ENCODE measurements around the gene USH2A.

USH2A gene

DNA sequence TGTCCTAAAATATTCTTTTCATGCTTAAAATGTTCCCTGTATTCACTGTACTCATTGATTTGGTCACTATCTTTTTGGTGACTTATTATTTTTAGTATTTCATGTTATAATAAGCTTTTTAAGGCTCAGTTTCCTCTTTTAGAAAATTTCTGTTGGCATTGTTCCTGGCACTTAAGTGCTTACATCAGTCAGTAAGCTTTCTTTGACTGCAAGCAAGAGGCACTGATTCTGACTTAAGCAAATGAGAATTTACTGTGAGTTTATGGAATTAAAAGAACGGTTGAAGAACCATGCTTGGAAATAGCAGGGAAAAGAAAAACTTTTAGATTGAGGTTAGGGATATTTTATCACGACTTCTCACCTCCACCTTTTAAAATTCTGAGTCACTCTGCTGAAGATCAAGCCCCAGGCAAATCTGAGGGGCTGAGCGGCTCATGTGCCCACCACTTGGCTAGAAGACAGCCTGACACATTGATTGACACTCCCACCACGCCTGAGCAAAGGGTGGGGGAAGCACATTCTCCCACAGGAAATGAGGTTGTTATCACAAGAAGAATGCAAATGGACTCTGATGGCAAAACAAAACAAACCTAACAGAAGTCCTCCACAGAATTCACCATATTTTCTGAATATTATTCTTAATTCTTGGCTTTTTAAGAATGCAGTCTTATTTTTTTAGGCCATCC is 753.3 kb downstream of the USH2A start:
- no peak for DNase-seq

DNA sequence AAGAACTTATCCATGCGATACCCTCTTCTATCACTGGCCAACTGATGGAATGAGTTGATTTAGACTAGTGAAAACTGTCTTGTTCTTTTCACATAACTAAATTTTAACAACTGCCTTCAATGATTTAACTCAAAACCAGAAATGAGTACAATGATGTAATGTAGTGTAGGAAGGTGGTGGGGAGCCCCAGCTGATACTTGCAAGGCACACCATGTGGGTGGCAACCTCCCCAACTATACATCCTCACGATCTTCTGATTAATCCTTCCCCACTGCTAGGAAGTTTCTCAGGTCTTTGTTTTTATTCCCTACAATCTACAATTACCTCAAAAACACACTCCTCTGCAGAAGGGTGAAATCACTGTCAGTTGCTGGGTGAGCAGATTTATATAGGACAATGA is 755.5 kb downstream of the USH2A start:
- DNase-seq, result no peak

DNA sequence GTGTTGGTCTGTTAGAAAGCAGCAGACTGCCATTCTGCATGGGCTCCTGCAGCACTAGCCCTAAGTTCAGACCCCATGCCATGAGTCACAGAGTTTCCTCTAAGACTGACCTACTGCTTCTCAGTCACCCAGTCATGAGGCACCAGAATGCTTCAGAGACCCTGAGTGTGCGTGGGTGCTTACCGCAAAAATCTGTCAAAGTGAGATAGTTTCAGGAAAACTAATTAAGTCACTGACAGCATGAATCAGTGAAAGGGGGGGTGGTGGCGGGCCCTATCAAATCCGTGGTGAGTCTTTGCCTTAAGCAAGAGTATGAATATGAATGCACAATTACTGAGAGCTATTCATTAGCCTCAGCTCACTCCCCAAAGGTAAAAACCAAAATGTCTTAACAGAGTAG is 758.0 kb downstream of the USH2A start:
- no peak for DNase-seq

DNA sequence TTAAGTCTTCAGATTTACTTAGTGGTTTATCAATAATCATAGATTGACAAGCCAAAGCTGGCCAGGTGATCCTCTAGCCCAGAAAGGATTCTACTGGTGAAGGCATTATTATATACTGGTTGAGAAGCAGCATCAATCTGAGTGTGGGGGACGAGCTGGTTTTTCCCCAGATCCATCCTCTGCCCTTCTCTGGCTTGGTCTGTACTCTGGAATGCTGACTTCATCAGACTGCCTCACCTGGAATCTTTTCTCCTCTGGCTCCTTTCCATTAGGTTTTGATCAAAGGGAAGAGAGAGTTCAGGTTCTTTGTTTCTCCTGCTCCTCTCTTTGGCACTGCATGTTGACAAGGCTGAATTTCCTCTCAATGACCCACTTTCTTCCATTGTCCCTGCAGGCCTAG is 762.2 kb downstream of the USH2A start:
- DNase-seq, result no peak

DNA sequence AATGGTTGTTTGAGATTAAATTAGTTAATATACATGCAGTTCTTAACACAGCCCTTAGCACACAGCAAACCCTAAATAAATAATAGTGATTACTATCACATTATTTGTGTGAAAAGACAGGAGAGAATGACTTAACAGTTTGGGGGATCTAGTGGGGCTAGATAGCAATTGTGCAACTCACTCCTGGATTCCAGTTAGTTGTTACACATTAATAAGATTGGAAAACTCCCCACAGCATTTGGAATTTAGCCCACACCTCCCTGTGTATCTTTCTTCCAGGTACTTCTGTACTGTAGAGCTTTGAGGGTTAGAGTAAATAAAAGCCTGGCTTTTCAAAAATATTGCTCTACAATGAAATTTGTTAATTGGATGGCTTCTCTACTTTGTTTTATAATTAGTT is 763.0 kb downstream of the USH2A start:
- no peak for DNase-seq

DNA sequence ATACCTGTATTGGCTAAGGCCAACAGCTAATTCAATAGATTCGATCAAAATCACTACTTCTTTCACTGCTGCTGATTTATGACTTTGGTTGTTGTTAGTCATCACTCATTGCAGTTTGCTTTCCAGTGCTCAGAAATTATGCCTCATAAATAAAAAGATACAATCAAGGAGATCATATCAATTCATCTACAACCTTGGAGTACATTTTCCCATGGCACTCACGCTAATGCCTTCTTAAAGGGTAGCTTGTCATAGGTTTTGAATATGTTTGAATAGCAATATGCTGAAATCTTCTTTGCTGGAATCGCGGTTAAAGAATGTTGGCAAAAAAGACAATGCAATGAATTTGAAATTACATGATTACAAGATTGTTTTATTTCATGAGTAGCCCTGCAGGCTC is 766.2 kb downstream of the USH2A start:
- DNase-seq, result no peak

DNA sequence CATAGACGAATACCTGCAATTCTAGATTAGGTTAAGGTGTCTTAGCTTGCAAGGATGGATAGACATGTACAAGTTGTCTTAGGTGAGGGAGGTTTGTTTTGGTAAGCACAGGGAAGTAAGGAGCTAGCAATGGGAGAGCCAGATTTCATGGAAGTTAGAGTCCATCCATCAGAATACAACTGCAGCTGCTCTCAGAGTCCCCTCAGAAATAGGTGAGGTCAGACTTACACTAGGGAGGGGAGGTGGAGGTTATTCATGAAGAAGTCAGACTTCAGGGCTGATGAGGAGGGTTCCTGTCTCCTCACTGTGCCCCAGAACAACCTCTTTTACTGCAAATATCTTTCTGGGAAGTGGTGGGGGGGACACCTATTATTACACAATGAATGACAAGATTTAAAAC is 770.9 kb downstream of the USH2A start:
- DNase-seq, result no peak

DNA sequence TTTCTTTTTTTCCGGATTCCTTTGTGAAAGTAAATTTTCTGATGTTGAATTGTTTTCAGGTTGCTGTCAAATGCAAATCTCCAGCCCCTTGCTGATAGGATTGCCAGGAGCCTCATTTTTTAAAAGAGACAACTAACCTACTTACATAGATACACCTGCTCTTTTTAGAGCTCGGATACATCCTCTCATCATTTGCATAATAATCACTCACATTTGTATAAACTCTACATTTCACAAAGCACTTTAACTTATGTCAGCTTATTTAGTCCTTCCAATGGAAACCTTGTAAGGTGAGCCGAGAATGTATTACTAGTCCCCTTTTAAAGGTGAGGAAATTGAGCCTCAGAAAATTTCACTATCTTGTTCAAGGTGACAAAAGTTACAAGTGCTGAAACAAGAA is 771.4 kb downstream of the USH2A start:
- DNase-seq, result no peak

DNA sequence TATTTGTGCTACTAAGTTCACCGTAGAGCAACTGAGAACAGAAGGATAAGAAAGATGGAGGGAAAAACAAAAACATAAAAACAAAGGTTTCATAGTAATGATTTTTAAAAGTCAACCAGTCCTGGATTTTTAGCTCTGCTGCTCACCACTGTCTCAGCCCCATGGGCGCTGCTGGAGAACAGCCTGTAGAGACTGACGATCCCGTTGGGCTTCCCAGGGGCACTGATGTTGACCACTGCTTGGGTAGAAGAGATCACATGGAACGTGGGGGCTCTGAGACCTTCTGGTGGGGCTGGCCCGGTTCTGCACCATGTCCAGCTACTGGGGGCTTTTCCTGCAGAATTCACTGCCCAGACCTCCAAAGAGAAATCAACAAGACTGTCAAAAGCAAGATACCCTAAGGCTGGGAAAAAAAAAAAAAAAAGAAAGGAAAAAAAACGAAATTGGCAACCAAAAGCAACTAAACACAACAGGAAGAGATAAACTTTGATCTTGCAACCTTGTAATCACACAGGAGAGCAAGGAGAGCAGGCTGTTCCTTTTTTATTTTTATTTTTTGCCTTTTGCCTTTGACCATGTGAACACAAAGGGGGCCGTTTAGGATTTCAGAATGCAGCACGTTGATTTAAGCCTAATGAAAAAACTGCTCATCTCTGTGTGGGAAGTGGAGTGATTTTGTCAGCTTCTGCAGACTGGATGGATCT is 772.6 kb downstream of the USH2A start:
- DNase-seq, result no peak

DNA sequence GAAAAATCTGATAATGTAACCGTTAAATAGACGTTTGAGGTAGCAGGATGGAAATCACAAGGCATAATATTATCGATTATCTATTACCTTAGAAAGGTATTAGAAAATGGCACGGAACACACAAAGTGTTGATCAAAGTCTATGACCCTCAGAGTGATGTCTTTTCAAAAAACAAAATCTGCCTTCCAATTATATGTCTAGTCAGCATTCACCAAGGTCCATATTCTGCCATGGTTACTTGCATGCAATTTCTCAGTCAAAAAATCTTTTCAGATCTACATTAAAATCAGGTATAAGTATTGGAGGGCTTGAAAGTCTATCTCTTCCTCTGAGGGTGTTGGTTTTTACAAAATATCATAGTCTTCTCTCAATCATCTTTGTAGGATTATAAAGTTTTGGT is 774.3 kb downstream of the USH2A start:
- no peak for DNase-seq

DNA sequence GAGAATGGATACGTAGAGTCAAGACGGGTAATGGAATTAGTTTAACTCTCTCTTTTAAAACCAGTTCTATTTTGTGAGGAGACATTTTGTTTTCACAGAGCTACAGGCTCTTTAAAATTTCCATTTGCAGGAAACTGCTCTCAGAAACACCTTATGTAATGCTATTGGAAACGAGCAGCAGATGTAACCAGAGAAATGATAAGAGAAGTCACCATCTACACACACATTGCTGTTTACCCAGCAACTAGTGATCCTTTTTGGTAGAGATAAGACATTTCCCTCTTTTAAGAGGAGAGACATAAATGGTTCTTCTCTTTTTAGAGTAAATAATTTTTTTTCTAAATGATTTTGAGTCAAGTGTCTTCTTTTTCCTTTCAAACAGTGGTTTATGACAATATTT is 775.5 kb downstream of the USH2A start:
- no peak for DNase-seq

DNA sequence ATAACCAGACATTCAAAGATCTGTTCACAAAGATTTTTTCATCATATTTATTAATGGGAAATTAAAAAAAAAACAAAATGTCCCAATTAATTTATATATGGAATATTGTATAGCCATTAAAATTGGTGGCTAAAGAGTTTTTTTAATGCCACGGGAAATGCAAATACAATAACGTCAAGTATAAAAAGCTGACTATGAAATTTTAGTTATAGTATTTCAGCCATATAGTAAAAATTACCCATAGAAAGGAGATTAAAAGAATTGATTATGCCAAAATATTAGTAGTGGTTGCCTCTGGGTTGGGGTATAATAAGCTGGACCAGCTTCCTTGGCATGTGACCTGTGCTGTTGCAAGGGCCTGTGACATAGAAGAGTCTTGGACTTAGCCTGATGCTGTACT is 777.4 kb downstream of the USH2A start:
- no peak for DNase-seq

DNA sequence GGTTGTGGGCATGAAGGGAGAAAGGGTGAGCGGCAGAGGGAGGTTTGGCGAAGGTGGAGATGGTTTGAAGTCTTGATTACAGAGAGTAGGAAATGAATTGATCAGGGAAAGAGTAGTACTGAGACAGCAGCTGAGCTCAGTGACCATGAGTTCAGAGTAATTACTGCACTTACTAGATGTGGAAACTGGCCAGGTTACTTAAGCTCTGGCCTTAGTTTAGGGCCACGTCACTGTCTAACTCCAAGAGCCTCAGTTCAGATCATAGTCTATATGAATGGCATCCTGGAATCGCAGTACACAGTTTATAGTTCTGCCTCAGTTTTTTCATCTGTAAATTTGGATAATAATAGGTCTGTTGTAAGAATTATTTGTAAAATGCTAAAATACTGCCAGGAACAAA is 778.1 kb downstream of the USH2A start:
- DNase-seq, result no peak

DNA sequence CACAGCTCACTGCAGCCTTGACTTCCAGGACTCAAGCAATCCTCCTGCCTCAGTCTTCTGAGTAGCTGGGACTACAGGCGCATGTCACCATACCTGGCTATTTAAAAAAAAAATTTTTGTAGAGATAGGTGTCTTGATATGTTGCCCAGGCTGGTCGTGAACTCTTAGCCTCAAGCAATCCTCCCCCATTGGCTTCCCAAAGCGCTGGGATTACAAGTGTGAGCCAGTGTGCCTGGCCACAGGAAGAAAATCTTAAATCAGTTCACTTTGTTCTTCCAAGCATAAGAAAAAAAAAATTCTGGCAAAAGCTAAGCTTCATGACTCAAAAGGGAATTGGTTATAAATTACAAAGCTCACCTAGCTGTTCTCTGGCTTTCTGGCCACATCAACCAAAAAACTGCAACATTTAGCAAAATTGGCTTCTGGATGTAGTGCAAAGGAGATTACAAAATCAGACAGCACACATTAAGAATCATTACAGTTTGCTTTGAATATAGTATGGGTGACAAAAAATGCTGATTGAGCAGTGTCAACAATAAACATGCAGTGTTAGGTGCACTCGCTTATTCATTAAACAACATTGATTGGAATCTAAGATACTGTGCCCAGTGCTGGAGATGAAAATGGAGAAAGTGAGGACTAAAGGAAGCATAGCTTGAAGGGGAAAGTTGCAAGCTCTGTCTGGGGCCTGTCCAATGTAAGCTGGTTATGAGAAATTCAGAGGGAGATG is 779.5 kb downstream of the USH2A start:
- no peak for DNase-seq

DNA sequence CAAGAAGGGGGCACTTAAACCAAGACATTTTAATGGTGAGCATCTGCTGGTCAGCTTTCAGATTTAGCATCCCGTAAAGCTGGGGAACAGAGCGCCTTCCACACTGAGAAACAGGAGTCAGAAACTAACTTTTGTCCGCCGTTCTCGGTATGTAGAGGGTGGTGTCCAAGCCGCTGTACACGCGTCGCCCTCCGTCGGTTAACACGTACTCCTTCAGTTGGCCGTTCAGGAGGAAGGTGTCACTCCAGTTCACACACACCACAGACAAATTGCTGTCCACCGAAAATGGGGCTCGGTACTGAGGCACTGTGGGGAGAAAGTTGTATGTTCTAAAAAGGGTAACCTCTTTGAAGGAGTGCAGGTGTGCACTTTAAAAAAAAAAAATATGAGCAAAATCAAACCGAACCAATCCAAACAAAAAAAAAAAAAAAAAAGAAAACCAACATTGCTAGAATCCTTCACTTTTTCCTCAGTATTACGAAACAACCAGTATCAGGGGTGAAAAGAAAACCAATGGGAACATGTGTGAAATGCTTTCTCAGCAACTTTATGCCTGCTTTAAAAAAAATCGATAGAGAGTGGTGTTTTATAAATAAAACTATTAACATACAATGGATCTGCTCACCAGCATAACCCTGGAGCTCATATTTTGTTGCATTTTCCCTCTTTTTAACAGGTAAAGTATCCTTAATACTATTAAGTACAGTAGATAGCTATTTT is 782.7 kb downstream of the USH2A start:
- no peak for DNase-seq

DNA sequence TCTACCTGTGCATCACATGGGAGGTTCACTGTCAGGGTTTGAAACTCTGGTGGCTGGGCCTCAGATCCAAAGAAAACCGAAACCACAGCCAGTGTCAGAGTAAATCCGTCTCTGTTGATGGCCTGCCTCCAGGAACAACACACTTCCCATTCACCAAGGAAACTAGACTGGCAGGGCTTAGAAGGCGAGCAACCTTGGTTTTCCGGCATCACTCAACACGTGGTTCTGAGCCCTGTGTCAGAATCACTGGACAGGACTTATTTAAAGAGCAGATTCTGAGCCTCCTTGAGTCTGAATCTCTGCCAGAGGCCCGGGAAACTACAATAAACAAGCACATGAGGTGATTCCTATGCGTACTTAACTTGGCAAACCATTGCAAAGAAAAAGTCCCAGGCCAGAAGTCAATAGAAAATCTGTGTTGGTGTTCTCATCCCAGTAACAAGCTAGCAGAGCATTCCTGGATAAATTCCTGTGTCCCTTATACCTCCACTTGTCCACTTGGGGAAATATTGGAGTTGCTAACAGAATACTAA is 786.1 kb downstream of the USH2A start:
- no peak for DNase-seq

DNA sequence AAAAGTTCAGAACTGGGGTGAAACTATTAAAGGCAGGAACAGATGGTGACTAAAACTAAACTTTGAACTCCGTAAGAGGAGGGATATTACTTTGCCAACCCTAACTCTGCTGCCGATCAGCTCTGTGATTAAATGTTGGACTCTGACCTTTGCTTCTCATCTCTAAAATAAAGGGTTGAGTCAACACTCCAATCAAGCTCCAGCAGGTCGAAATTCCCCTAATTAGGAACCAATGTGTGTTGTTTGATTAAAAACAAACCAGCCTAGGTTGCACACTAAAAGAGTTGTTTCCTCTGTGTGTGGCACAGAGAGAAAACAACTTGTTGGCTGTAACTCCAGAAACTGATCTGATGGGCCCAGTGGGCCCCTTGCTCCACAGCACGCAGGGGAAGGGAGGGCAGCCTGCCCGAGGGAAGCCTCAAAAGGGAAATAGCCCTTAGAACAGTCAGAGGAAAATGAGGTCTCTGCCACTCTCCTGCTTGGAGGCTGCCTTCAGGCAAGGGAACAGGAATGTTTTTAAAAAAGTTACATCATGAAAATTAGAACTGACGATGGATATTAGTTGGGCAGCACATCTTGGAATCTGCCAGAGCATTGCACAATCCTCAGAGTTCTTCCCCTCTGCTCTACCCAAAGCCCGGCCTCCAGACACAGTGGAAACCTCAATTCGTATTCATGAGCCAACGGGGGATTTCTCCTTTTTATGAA is 786.8 kb downstream of the USH2A start:
- no peak for DNase-seq

DNA sequence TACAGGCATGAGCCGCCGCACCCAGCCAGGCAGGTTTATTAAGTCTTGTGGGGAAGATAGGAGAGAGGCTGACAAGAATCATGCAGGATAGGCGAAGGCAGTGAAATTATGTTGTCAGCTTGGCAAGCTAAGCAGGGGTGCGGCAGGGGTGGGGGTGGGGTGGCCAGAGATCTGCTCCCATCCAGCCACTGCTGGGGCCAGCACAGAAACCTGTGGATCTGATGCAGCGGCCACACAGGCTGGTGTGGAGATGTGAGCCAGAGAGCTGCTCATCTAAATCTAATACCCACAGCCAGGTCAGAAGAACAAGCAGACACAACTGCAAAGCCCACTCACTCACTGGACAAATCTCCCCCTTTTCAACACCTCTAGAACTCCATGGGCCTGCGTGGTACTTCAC is 787.4 kb downstream of the USH2A start:
- DNase-seq, result no peak

DNA sequence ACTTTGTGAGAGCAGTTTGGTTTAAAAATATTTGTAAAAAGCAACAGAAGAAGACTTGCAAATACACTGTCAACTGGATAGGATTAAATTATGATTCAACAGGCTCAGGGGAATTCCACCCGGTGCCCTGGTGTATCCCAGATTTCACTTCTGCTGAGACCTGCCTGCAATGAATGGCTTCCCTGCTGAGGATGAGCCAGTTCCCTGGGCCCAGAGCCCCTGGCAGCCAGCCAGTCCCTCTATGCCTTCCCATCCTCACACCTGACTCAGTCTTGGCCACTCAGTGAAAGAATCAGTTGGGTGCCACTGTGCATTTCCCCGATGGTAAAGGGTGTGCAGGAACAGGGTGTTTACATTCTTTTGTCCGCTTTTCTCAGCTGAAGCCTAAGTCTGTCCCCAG is 791.8 kb downstream of the USH2A start:
- DNase-seq, result peak in 1 of 2 experiments; percentile 1

DNA sequence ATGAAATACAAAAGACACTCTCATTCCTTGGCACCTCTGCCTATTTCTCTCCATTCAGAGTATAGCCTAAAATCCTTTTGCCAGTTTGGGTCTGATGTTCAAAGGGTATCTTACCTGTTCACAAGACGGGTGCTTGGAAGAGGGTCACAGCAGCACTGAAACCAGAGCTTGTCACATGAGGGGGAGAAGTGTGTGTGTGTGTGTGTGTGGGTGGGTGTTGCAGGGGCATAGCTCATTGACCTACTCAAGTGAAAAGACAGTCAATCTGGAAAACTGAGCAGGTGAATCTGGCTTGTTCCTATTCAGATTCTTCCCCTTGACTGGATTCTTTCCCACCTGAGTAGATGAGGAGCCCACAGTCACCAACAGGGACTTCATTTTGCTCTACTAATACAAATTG is 792.2 kb downstream of the USH2A start:
- no peak for DNase-seq

DNA sequence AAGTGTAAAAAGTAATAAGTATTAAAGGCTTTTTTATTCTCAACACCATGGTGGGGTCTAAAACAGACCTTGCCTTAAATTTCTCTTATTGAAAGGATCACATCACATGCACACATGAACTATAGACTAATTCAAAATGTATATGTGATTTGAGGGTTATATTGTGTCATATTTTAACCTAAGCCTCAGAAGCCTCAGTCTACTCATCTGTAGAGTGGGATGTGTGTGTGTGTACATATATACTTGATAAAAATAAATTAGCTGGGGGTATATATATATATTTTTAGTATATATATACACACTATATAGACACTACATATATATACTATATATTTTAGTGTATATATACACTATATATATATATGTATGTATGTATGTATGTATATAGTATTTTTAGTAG is 797.3 kb downstream of the USH2A start:
- no peak for DNase-seq

DNA sequence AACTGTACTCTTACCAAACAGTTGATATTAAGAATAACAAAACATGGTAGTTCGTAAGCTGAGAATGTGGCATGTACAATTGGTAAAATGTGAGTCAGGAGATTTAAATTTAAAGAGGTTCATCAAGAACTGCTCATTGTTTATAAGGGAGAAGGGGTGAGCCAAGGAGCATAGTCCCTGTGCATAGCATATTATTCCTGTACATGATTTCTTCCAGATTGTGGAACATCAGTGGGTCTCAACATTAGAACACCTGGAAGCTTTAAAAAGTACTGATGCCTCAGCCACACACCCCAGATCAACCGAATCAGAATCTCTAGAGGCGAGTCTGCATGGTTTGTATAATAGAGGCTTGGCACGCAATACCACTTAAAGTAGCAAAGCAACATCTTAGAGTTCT is 800.1 kb downstream of the USH2A start:
- DNase-seq, result no peak

DNA sequence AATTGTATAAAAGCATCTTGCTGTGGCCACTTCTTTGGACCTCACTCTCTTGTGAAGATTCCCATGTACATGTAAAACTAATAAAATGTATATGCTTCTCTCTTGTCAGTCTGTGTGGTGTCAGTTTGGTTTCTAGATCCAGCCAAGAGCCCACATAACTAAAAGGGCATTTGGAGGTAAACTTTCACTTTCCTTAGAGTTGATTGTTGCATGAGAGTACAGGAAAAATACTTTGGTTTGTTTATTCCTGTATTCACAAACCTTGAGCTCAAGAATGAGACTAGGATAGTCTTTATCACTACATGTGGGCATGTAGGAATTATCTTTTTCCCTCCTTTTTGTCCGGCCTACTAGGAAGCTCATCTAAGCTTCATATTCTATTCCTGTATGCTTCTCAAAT is 805.3 kb downstream of the USH2A start:
- DNase-seq, result no peak
